Raji (cell line): ENCODE measurements around the gene DENND5A.
A peak's percentile ranks its signal among the peaks of the same experiment; 100 is the strongest.

Experiments used
- POLR2A ChIP-seq: IDR thresholded peaks from 2 replicates; pipeline ENCODE4 v1.6.1; 2011; ENCODE audit warnings: low read depth, low read length, control low read depth; ENCODE audit not compliant: insufficient read depth

DENND5A gene

DNA sequence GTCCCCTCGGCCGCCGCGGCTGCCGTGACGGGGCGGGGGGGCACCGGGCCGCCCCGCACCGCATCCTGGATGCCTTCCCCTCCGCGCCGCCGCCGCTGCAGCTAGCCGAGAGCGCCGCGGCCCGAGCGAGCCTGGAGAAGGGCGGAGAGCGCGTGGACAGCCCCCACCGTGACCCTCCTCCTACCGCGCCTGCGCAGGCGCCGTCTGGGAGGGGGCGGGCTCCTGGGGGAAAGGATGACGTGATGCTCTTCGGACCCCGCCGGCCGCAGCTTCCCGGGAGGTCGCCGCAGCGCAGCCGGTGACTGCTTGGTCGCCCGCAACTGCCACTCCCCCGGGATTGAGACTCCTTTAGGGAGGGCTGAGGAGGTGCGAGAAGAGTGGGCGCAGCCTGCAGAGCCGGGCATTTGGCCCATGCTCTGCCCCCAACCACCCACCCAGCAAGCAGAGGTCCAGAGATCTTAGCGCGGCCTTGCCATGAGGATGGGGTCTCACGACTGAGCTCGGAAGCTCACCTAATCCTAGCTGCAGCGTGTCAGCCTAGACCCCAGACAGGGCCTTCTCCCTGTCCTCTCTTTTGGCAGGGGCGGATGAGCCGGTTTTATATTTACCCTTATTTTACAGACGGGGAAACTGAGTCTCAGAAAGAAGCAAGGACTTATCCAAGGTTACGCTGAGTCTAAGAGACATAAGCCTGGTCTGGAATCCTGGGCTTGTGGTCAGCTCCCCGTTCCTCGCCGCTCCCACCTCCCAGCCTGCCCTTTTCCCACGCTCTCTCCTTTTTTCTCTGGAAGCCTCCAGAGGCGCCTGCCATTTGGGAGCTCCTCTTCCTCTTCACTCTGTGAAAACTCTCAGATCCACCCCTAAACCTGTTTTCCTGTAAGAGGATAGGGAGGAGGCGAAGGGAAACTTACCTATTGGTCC lies at the start of gene DENND5A:
TSS of gene DENND5A (minus strand) at position 140 of the 921 bp plus-strand sequence. CDS start 281 bp downstream, outside the sequence.
- TF ChIP-seq POLR2A, result no peak

DNA sequence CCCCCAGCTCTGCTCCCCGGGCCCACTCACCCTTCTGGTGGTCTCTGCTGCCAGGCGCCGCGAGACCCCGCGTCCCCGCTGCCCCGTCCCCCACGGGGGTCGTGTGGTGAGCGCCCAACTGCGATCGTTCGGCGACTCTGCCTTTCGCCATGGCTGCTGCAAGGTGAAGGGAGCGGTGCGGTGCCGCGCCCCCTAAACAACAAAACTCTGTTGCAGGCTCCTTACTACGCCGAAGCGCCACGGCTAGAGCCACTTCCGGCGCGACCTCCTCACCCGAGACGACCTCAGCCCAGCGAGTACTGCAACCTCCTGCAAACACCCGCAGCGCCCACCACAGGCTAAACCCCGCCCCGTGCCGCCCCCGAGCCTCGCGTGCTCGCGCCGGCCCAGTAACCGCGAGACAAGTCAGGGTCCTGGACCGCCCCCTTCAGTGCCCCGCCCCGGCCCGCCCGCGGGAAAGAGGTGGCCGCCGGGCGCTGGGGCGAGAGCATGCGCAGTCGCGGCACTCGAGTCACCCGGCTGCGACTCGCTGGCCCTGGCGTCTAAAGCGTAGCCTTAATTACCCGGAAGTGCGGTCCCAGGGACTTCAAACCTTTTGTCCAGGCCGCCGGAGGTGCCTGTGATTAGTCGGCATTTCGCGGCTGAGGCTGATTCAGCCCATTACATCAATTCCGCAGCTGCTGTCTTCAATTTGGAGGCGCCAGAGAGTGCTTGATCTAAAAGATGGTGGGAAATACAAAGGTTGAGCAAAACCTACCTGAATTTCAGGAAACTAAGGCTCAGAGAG lies 49.3 kb upstream of the DENND5A start, which contains the start of gene TMEM41B:
TSS of gene TMEM41B (minus strand) at position 303 of the 787 bp plus-strand sequence. CDS start at position 151, 152 bp downstream.
- TF ChIP-seq POLR2A, result peak; percentile 83

- TF ChIP-seq POLR2A, result no peak
Measured at GRCh38 chr11:9313648-9314290, 48.6 kb upstream of the DENND5A start.

- TF ChIP-seq POLR2A, result no peak
Measured at GRCh38 chr11:9310485-9311090, 45.4 kb upstream of the DENND5A start.

DNA sequence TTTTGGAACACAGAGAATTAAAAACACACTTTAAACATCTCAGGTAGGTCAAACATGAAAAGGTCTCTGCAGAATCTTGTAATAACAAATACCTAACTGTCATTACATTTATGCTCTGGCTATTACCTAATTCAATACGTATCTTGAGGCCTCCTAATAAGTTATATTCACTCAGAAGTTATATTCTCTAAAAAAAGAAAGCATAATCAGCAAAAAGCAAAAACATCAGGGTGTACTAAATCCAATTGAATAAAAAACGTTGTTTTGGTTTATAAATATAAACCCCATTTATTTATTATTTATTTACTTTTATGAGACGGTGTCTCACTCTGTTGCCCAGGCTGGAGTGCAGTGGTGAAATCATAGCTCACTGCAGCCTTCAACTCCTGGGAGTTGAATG lies 39.0 kb upstream of the DENND5A start:
- TF ChIP-seq POLR2A, result no peak

GRCh38 chr11:9302448-9302847 lies 37.3 kb upstream of the DENND5A start:
- no peak for TF ChIP-seq POLR2A

GRCh38 chr11:9301720-9302119 lies 36.6 kb upstream of the DENND5A start:
- TF ChIP-seq POLR2A, result no peak

GRCh38 chr11:9293646-9294045 lies 28.5 kb upstream of the DENND5A start:
- TF ChIP-seq POLR2A, result no peak

DNA sequence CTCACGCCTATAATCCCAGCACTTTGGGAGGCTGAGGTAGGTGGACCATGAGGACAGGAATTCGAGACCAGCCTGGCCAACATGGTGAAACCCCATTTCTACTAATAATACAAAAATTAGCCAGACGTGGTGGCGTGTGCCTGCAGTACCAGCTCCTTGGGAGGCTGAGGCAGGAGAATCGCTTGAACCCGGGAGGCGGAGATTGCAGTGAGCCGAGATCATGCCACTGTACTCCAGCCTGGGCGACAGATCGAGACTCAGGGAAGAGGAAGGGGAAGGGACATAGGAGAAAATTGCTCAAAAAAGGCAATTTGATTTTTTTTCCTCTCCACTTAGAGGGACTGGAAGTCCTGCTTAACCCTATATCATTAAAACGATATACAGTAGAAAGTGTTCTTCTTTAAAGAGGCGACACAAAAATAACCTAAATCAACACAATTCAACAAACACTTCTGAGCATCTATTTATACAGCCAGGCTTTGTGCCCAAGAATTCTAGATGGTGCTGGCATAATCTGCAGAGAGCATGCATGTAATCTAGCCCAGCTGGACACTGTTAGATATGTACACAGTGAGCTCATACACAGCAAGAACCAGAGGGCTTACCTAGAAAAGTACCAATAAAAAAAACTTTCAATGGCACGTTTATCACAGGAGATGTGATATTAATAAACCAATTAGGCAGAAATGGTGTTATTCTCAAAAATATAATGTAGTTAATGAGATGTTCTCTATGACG lies 20.9 kb upstream of the DENND5A start:
- TF ChIP-seq POLR2A, result no peak

- TF ChIP-seq POLR2A, result no peak
Measured at GRCh38 chr11:9280655-9281301, 15.6 kb upstream of the DENND5A start.

DNA sequence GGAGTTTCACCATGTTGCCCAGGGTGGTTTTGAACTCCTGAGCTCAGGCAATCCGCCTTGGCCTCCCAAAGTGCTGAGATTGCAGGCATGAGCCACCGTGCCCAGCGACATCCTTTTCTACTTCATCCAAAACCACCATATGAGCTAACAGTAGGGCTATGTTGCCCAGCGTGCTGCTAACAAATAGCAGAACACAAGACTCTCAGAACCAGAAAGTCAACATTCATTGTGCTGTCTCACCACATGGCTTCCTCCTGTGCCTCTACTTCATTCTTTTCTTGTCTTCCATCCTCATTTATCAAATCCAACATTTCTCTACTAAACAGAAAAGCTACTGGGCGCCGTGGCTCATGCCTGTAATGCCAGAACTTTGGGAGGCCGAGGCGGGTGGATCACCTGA lies 12.0 kb upstream of the DENND5A start:
- TF ChIP-seq POLR2A, result no peak

DNA sequence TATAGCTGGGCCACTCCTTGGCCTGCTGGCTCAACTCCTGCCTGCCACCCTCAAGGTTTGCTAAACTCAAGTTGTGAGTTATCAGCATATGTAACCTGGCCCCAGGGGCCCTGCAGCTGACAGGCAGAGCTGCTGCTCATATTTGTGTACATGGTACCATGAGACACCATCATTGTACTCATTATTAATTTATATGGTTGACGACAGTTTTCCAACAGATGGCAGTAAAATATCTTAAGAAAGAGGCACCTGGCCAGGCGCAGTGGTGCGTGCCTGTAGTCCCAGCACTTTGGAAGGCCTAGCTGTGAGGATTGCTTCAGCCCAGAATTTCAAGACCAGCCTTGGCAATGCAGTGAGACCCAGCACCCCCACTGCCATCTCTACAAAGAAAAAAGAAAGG lies 11.4 kb upstream of the DENND5A start:
- TF ChIP-seq POLR2A, result no peak

DNA sequence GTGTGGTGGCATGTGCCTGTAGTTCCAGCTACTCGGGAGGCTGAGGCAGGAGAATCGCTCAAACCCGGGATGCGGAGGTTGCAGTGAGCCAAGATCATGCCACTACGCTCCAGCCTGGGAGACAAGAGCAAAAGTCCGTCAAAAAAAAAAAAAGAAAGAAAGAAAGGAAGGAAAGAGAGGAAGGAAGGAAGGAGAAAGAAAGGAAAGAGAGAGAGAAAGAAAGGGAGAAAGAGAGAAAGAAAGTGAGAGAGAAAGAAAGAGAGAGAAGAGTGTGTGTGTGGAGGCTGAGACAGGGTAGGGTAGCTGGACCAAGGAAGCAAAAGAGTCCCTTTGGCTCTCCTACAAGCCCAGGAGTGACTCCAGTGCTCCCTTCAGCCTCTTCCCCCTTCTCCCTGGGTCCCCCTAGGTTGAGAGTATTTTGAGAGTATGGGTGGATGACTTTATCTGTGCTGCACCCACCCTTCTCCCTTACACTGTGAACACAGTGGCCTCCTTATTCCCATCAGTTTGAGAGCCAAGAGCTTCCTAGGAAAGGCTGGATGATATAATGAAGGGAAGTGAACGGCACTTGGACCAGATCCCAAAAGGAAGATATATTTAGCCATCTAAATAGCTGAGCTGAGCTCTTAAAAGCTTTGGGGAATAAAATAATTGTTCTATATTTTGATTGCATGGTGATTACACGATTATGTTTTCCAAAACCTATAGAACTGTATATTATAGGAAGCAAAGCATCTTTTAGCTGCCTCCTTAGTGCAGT lies 9.5 kb upstream of the DENND5A start:
- TF ChIP-seq POLR2A, result no peak
